Stimulated activated CD4-positive, alpha-beta T cell treated with anti-CD3 and anti-CD28 coated beads, Interleukin-1b, Interleukin-23, amount 100 ng/mL, for 4 hours (primary cell): ENCODE measurements around the gene RARA.

ENCODE experiments used
- DNase-seq, 2 donors: peaks; one replicate each; pipeline ENCODE4 v3.0.0-alpha.2; 2020; ENCODE audit warnings: low read depth in 2 of 2

Gene RARA

GRCh38 chr17:40329839-40330794 lies 21.1 kb downstream of the RARA start:
- no peak for DNase-seq

GRCh38 chr17:40330850-40331470 lies 22.0 kb downstream of the RARA start:
- DNase-seq, result no peak

- DNase-seq, result no peak
Observed at GRCh38 chr17:40331743-40332641, 23.0 kb downstream of the RARA start.

GRCh38 chr17:40333781-40334448 lies 24.9 kb downstream of the RARA start:
- DNase-seq, result no peak

GRCh38 chr17:40335620-40336019 lies 26.6 kb downstream of the RARA start:
- DNase-seq, result no peak

GRCh38 chr17:40337351-40337750 lies 28.4 kb downstream of the RARA start:
- DNase-seq, result no peak

- no peak for DNase-seq
Observed at GRCh38 chr17:40338058-40338457, 29.1 kb downstream of the RARA start.

GRCh38 chr17:40338941-40339649 lies 30.1 kb downstream of the RARA start:
- DNase-seq, result no peak

GRCh38 chr17:40340327-40340726 lies 31.3 kb downstream of the RARA start:
- DNase-seq, result no peak

GRCh38 chr17:40340880-40341807 lies 32.2 kb downstream of the RARA start:
- peak; percentile 64 to 66 for DNase-seq

GRCh38 chr17:40341808-40342503 lies 33.0 kb downstream of the RARA start:
- DNase-seq, result no peak

- no peak for DNase-seq
Observed at GRCh38 chr17:40342504-40343218, 33.7 kb downstream of the RARA start.

- no peak for DNase-seq
Observed at GRCh38 chr17:40343219-40344119, 34.5 kb downstream of the RARA start.

GRCh38 chr17:40344421-40345160 lies 35.6 kb downstream of the RARA start:
- DNase-seq, result no peak

- DNase-seq, result no peak
Observed at GRCh38 chr17:40345161-40345993, 36.4 kb downstream of the RARA start.
